Astrocyte of the spinal cord (primary cell): ENCODE data around the gene SLC49A3.
"Not testable (repeated sequence)": the region's sequence is repeated elsewhere in the genome, so short reads cannot be mapped to it uniquely, and the experiment has no call there.

ENCODE experiments used
- DNase-seq: peaks from one replicate; pipeline ENCODE4 v3.0.0; 2011; ENCODE audit warnings: low read depth, low spot score
- H3K4me3 ChIP-seq: 2 replicates; pipeline ENCODE4 v1.5.1; 2011; ENCODE audit warnings: low read depth, mild to moderate bottlenecking, low read length, moderate library complexity
- CTCF ChIP-seq: IDR thresholded peaks from 2 replicates; pipeline ENCODE4 v1.5.1; 2012; ENCODE audit warnings: low read depth, mild to moderate bottlenecking, low read length, inconsistent platforms
- in situ Hi-C: cut with HindIII; loops from 2 replicates; pipeline ENCODE4 v1.10.0; 2017; ENCODE audit warnings: low sequenced_read_pairs

The SLC49A3 gene

GRCh38 chr4:647481-647880 lies 41.5 kb downstream of the SLC49A3 start:
- no peak overlapping the region for H3K4me3 ChIP-seq
- no peak for DNase-seq
- no peak for TF ChIP-seq CTCF
- in situ Hi-C loops = no loop called here

- in situ Hi-C loops = no loop called here
- TF ChIP-seq CTCF = no peak
- DNase-seq = no peak
- no peak overlapping the region for H3K4me3 ChIP-seq
Observed at GRCh38 chr4:646460-646859, 42.5 kb downstream of the SLC49A3 start.

GRCh38 chr4:642366-642765 lies 46.6 kb downstream of the SLC49A3 start:
- H3K4me3 ChIP-seq, DNase-seq, in situ Hi-C loops: not testable (repeated sequence)

- no peak for DNase-seq
- TF ChIP-seq CTCF = no peak
- in situ Hi-C loops = no loop called here
- H3K4me3 ChIP-seq = no peak overlapping the region
Observed at GRCh38 chr4:637536-638280, 51.2 kb downstream of the SLC49A3 start.

- no peak overlapping the region for H3K4me3 ChIP-seq
- DNase-seq = no peak
- TF ChIP-seq CTCF = no peak
- in situ Hi-C loops = no loop called here
Observed at GRCh38 chr4:636628-637159, 52.3 kb downstream of the SLC49A3 start.

GRCh38 chr4:635851-636627 lies 52.9 kb downstream of the SLC49A3 start:
- DNase-seq = no peak
- H3K4me3 ChIP-seq = no peak overlapping the region
- in situ Hi-C loops = no loop called here
- no peak for TF ChIP-seq CTCF

GRCh38 chr4:635066-635835 lies 53.7 kb downstream of the SLC49A3 start:
- in situ Hi-C loops, H3K4me3 ChIP-seq, DNase-seq: not testable (repeated sequence)
